ENCODE data around the gene AHNAK.

Gene AHNAK

GRCh38 chr11:62497132-62497801 is 49.3 kb downstream of the AHNAK start:
- peak; percentile 72 for DNase-seq

DNA sequence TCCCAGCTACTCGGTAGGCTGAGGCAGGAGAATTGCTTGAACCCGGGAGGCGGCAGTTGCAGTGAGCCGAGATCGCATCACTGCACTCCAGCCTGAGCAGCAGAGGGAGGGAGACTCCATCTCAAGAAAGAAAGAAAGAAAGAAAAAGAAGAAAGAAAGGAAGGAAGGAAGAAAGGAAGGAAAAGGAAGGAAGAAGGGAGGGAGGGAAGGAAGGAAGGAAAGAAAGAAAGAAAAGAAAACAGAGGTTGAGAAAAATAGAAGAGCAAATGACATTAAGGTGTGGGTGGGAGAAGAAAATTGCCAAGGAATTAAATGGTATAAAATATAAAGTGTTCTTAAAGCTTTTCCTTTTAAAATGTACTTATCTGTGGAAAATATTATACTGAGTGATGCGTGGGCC is 49.9 kb downstream of the AHNAK start:
- no peak for DNase-seq

DNA sequence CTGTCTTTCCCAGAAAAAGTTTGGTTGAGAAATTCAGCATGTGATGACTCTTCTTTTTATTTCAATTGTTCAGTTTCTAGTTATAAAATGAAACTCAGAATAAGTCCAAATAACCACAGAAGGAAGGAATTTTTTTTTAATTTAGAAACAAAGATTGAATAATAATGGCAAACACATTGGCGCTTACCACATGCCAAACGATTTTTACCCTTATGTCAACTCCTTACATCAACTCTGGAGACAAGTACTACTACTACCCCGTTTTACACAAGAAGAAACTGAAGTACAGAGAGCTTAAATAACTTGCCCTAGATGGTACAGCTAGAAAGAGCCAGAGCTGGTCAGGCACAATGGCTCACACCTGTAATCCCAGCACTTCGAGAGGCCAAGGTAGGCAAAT is 52.4 kb downstream of the AHNAK start:
- DNase-seq: no peak

GRCh38 chr11:62493801-62494200 is 52.8 kb downstream of the AHNAK start:
- no peak for DNase-seq

GRCh38 chr11:62492586-62492985 is 54.0 kb downstream of the AHNAK start:
- DNase-seq: no peak

- DNase-seq: no peak
Measured at GRCh38 chr11:62491571-62492329, 54.9 kb downstream of the AHNAK start.

GRCh38 chr11:62489204-62489603 is 57.4 kb downstream of the AHNAK start:
- DNase-seq: no peak

DNA sequence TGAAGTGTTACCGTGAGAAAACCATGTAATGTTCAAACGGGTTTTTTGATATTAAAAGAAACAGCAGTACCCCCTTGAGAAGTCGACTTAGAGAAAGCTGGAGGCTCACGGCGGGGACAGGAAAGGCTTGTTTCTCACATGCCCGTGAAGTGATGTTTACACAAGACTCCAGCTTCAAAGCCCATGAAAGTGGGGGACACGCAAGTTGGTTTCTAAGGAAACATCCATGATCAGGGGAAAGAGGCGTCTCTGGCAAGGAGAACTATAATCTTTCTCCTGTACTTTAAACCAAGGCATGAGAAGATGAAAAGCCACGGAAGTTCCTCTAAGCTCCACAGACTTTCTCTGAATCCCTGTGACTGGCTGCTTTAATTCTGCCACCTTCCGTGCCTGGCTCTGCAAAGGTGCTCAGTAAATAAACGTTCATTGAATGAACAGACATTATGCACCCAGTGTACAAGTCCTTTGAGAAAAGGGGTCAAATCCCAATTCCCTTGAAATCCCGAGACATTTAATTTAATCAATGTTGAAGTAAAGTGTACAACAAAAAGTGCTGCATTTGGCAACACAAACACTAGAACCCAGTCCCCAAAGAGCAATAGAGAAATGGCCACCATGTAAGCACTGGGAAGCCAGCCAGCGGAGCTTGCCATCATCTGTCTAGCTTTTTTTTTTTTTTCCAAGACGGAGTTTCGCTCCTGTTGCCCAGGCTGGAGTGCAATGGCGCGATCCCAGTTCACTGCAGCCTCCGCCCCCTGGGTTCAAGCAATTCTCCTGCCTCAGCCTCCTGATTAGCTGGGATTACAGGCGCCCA is 58.7 kb downstream of the AHNAK start:
- no peak for DNase-seq

GRCh38 chr11:62487136-62487535 is 59.5 kb downstream of the AHNAK start:
- no peak for DNase-seq

DNA sequence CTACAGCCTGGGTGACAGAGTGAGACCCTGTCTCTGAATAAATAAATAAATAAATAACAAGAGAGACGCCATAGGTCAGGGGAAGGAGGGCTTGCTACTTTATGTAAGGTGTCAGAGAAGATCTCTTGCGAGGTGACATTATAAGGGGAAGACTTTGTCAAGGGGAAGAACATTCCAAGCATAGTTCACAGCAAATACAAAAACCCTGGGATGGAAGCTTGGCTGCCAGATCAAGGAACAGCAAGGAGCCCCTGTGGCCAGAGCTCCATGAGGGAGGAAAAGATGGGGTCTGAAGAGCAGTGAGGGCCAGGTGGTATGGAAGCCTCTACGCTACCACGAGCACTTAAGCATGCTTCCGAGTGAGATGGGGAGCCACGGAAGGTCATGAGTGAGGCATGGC is 62.3 kb downstream of the AHNAK start:
- no peak for DNase-seq

DNA sequence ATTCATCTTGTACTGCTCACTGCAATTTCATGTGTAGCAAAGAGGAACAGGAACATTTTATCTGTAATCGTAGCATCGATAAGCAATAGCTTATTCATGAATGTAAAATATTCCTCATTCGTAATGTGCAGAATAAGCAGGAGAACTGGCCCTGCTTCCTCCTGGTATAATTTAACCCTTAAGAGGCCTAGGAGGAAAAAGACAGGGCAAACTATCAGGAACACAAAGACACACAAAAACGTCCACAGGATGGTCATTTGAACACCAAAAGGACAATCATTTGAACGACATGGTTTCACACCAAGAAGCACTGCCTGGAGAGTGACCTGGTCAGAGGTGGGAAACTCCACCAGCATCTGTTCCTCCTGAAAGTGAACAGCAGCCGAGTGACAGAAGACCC is 63.9 kb downstream of the AHNAK start:
- no peak for DNase-seq

GRCh38 chr11:62479631-62480201 is 66.9 kb downstream of the AHNAK start:
- DNase-seq: no peak

- DNase-seq: no peak
Measured at GRCh38 chr11:62477927-62478326, 68.7 kb downstream of the AHNAK start.

DNA sequence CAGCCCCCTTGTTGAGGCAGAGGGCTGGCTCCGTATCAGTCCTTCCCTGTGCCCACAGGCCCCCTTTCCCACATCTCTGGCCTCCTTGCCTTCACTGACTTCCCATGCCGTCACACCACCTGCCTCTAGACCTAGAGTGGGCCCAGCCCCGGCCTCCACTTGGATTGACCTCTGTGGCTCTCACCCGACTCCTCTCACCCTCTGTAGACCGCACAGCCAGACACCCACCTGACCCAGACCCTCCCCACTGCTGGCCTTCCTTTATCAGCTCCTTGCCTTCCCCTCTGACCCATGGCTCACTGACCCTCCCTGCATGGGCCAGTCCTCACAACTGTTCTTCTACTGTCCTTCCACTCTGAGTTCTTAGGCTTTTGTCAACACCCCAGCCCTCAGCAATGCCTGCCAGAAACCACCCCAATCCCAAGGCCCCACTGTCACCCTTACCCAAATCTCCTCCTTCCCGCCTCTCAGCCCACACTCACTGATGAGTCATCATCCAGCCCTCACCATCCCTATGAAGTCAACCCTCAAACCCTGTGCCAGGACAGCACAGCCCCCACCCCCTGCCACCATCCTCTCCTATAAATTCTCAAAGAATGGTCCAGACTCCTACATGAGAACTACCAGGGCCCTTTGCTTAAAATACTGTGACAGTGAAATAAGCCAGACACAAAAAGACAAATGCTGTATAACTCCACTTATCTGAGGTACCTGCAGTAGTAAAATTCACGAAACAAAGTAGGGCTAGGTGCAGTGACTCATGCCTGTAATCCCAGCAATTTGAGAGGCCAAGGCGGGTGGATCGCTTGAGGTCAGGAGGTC is 74.3 kb downstream of the AHNAK start:
- peak in 1 of 2 donors; percentile 39 for DNase-seq

- DNase-seq: no peak
Measured at GRCh38 chr11:62471603-62472002, 75.0 kb downstream of the AHNAK start.

DNA sequence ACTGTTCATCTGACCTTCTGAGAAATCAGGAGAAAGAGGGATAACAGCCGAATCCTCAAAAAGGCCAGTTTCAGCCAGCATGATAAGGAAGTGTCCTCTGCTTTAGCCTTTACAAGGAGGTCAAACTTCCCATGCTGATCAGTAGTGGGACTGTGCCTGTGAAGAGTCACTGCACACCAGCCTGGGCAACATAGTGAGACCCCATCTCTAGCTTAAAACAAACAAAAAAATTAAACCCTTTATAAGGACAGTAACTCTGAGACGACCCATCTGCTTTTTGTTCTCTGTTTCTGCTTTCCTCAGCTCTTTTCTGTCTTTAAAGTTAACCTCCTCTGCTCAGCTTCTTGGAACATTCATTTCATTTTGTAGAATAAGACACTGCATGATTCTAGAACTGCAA is 78.0 kb downstream of the AHNAK start:
- DNase-seq: no peak

DNA sequence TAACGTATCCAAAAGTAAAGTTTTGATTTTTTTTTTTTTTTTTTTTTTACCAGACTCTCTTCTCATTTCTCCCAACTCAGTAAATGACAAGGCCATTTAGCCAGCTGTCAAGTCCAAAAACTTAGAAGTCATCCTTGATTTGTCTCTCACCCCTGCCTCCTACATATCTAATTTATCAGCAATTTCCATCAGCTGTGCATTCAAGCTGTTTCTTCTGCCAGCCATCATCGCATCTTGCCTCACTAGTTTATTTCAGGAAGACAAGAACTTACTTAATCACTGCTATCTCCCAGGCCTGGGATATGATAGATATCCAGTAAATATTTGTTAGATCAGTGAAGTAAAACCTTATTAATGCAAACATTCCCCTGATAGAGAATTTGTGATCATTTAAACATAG is 80.2 kb downstream of the AHNAK start:
- DNase-seq: no peak

DNA sequence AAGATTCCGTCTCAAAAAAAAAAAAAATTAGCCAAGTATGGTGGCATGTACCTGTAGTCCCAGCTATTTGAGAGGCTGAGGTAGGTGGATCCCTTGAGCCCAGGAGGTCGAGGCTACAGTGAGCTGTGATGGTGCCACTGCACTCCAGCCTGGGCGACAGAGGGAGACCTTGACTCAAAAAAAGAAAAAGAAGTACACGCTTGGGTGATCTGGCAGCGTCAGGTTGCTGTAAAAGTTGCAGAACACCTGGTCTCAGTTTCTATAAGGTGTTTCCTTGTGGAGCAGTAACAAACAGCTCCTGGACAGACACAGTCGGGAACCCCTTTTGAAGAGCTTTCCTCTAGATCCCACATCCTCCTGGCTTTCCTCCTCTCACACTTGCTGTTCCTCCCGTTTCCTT is 82.0 kb downstream of the AHNAK start:
- no peak for DNase-seq

DNA sequence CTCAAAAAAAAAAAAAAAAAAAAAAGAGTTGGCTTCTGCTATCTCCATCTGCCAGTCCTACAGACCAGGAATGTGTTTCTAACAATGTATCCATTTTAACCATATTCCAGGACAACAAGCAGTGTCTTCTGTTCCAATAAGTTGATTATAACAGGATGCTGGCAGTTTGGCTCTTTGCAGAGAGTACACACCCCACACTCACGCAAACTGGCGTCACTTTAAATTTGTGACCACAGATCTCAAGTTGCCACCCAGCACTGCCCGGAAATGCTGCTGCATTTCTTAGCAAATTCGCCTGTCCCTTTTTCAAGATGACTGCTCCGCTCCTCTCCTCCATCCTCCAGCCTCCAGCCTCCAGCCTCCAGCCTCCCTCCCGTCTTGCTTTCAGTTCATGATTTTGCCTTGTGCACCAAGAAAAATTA is 83.5 kb downstream of the AHNAK start:
- no peak for DNase-seq

DNA sequence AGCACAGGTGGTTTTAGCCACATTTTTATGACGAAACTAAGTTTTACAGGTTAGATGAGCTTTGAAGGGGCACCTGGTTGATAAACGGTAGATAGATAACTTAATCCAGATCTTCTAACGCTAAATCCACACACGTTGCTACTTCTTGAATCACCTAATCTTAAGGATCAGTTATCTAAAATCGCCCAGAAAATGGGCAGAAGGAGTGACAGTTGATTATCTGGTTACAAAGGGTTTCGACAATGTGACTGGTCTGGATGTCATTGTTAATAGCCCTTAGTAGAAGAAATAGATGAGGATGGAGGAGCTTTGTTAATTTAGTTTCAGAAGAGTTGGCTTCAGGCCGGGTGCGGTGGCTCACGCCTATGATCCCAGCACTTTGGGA is 84.1 kb downstream of the AHNAK start:
- no peak for DNase-seq

DNA sequence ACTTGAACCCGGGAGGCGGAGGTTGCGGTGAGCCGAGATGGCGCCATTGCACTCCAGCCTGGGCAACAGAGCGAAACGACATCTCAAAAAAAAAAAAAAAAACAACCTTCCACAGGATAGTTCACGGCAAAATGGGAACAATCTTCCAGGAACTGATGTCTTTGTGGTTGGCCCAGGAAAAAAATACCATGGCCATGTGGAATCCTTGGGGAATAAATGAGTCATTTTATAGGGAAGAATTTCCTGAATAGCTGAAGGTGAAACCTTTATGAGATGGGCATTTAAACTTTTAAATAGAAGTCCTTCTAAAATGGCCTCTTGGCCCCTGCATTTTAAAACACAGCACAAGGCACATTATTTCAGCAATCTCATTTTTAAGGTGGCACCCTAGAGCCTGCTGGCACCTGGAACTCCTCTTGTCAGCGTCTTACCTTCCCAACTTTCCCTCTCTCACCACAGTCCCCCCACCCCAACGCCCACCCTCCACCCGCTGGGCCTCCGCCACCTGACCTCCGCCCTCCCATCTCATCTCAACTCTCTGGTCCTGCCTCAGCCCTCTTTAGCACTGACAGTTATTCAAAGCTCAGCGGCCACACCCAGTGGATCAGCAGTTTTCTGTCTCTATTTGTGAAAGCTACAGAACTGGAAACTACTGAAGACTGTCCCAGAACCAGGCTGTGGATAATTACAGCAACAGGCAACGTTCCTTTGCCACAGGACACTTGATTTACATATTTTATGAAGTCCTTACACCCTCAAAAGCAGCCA is 84.7 kb downstream of the AHNAK start:
- peak; percentile 21 to 23 for DNase-seq

GRCh38 chr11:62459080-62459479 is 87.5 kb downstream of the AHNAK start:
- peak; percentile 55 to 76 for DNase-seq
